OCI-LY7 (cell line): ENCODE measurements around the gene PLCB1.

ENCODE experiments used
- CTCF ChIP-seq: fragments of 200-600 bp; sonication (generic); conservative IDR thresholded peaks from 2 replicates; pipeline ENCODE4 v1.5.1; 2014; ENCODE audit warnings: mild to moderate bottlenecking, antibody characterized with exemption, low read length, moderate library complexity, mixed read lengths
- EZH2phosphoT487 ChIP-seq: fragments of 200-600 bp; sonication (generic); IDR thresholded peaks from 2 replicates; pipeline ENCODE4 v1.6.1; 2018; ENCODE audit warnings: low read depth, borderline replicate concordance, mild to moderate bottlenecking, mixed run types, antibody characterized with exemption, low read length, moderate library complexity, mixed read lengths

- TF ChIP-seq CTCF: no peak
- TF ChIP-seq EZH2phosphoT487: no peak
These were observed 233.6 kb downstream of the PLCB1 start for GRCh38 chr20:8365634-8366033.
